Measurements from ENCODE around the gene ABTB2. TPM values are rescaled to one million over a fixed set of nuclear protein-coding genes. Genes with fewer than 3 reads are reported as not detected.

The ABTB2 gene
- polyA plus RNA-seq, 1 donor (not counting 4 experiments of a cell fraction or from before 2014, with no cell fraction given) = 1.0 TPM

DNA sequence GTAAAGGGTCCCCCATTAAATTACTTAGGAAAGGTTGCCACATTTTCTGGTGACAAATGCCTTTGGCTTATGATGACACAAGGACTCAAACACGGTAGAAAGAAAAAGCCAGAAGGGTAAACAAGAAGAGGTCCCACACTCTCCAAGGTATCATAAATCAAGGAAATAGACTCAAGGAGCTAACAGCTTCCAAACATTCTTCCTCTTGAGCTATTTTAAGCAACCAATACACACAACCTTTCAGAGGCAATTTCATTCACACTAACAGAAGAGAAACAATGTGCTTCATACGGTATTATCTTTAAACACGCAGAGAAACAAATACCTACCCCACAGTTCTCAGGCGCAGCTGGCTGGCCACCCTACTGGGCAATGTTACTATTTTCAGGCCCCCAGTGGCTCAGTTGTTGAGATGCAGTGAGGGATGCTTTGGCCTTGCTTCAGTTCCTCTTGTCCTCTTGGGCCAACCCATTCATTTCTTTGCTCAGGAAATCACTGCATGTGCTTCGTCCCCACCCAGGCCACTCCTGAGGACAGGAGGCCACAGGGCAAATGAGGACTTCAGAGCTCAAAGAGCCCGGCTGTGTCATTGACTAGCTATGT is 15.8 kb downstream of the ABTB2 start:
- no peak overlapping the region for H3K4me3 ChIP-seq (ENCODE audit: control insufficient read depth in 2 of 3, extremely low read depth in 1 of 3, insufficient read depth in 2 of 3, low read depth in 1 of 3, low read length in 3 of 3)
- H3K4me1 ChIP-seq (ENCODE audit: control insufficient read depth, extremely low read depth, insufficient read depth, low read length) = peaks cover 30% of the 10 kb centered on the region
- H3K9me3 ChIP-seq (ENCODE audit: control insufficient read depth, low read depth, low read length) = no peaks in the 10 kb centered on the region
- dilution Hi-C loops (cut with MboI; ENCODE audit: extremely low pct_ligation_motif_present, low sequenced_read_pairs) = no loop called here
- FAIRE-seq (no peak), DNase-seq (ENCODE audit: low read depth, low spot score) (no peak)
- no peaks in the 10 kb centered on the region for H3K27me3 ChIP-seq (ENCODE audit: control insufficient read depth, extremely low read depth, insufficient read depth, low read length)
- H3K9me1 ChIP-seq (ENCODE audit: control insufficient read depth, extremely low read depth, insufficient read depth, low read length) = peaks cover 8% of the 10 kb centered on the region
- no peak overlapping the region for H3K27ac ChIP-seq (ENCODE audit: control insufficient read depth, insufficient read depth, low read length)
- H3K36me3 ChIP-seq (ENCODE audit: control insufficient read depth in 2 of 2, extremely low read depth in 1 of 2, insufficient read depth in 2 of 2, low read length in 2 of 2) = no peaks in the 10 kb centered on the region
- H2AFZ ChIP-seq (ENCODE audit: control insufficient read depth, low read length) = no peak overlapping the region
- TF ChIP-seq CTCF (optimal IDR thresholded peaks at IDR 0.05 in 1 of 3, IDR thresholded peaks at IDR 0.05 in 1 of 3, conservative IDR thresholded peaks at IDR 0.05 in 1 of 3; ENCODE audit: extremely low read depth in 1 of 3, insufficient read depth in 2 of 3, low read length in 3 of 3) = no peak
- TF ChIP-seq EZH2 (IDR thresholded peaks at IDR 0.05; ENCODE audit: low read length) = no peak
- no peak overlapping the region for H3K9ac ChIP-seq (ENCODE audit: control insufficient read depth, extremely low read depth, insufficient read depth, low read length)
- H3K4me2 ChIP-seq (ENCODE audit: control insufficient read depth, extremely low read depth, insufficient read depth, low read depth, low read length) = no peak overlapping the region
- no peaks in the 10 kb centered on the region for H3K79me2 ChIP-seq (ENCODE audit: control insufficient read depth, insufficient read depth, low read length)
- H4K20me1 ChIP-seq (ENCODE audit: control insufficient read depth, extremely low read depth, insufficient read depth, low read length) = no peaks in the 10 kb centered on the region

GRCh38 chr11:34341096-34341495 is 16.7 kb downstream of the ABTB2 start:
- H3K9me3 ChIP-seq (ENCODE audit: control insufficient read depth, low read depth, low read length) = no peaks in the 10 kb centered on the region
- no peak overlapping the region for H3K9ac ChIP-seq (ENCODE audit: control insufficient read depth, extremely low read depth, insufficient read depth, low read length)
- no peaks in the 10 kb centered on the region for H4K20me1 ChIP-seq (ENCODE audit: control insufficient read depth, extremely low read depth, insufficient read depth, low read length)
- H3K79me2 ChIP-seq (ENCODE audit: control insufficient read depth, insufficient read depth, low read length) = no peaks in the 10 kb centered on the region
- DNase-seq (ENCODE audit: low read depth, low spot score) = no peak
- dilution Hi-C loops (cut with MboI; ENCODE audit: extremely low pct_ligation_motif_present, low sequenced_read_pairs) = no loop called here
- H3K36me3 ChIP-seq (ENCODE audit: control insufficient read depth in 2 of 2, extremely low read depth in 1 of 2, insufficient read depth in 2 of 2, low read length in 2 of 2) = no peaks in the 10 kb centered on the region
- no peak overlapping the region for H3K4me2 ChIP-seq (ENCODE audit: control insufficient read depth, extremely low read depth, insufficient read depth, low read depth, low read length)
- H3K27ac ChIP-seq (ENCODE audit: control insufficient read depth, insufficient read depth, low read length) = no peak overlapping the region
- no peak for FAIRE-seq
- no peak overlapping the region for H2AFZ ChIP-seq (ENCODE audit: control insufficient read depth, low read length)
- no peaks in the 10 kb centered on the region for H3K27me3 ChIP-seq (ENCODE audit: control insufficient read depth, extremely low read depth, insufficient read depth, low read length)
- peaks cover 10% of the 10 kb centered on the region for H3K9me1 ChIP-seq (ENCODE audit: control insufficient read depth, extremely low read depth, insufficient read depth, low read length)
- H3K4me3 ChIP-seq (ENCODE audit: control insufficient read depth in 2 of 3, extremely low read depth in 1 of 3, insufficient read depth in 2 of 3, low read depth in 1 of 3, low read length in 3 of 3) = no peak overlapping the region
- peaks cover 23% of the 10 kb centered on the region for H3K4me1 ChIP-seq (ENCODE audit: control insufficient read depth, extremely low read depth, insufficient read depth, low read length)
- TF ChIP-seq EZH2 (IDR thresholded peaks at IDR 0.05; ENCODE audit: low read length) = no peak
- TF ChIP-seq CTCF (optimal IDR thresholded peaks at IDR 0.05 in 1 of 3, IDR thresholded peaks at IDR 0.05 in 1 of 3, conservative IDR thresholded peaks at IDR 0.05 in 1 of 3; ENCODE audit: extremely low read depth in 1 of 3, insufficient read depth in 2 of 3, low read length in 3 of 3) = no peak

Measured in keratinocyte (primary cell).